Choroid plexus epithelial cell (primary cell): Measurements from ENCODE around the gene XRCC1.
"Not testable (repeated sequence)": the region's sequence is repeated elsewhere in the genome, so short reads cannot be mapped to it uniquely, and the experiment has no call there.

ENCODE experiments used
- DNase-seq: peaks from one replicate; pipeline ENCODE4 v3.0.0-alpha.2; 2010; ENCODE audit warnings: low read depth
- H3K4me3 ChIP-seq: 2 replicates; pipeline ENCODE4 v1.5.1; 2011; ENCODE audit warnings: low read depth, mild to moderate bottlenecking, control low read depth, low read length, moderate library complexity
- TF ChIP-seq, protein P1 (sequence below): conservative IDR thresholded peaks from 2 replicates; pipeline ENCODE4 v1.5.1; 2011; ENCODE audit warnings: low read depth, mild to moderate bottlenecking, control low read depth, inconsistent platforms, low read length, moderate library complexity

XRCC1 gene

DNA sequence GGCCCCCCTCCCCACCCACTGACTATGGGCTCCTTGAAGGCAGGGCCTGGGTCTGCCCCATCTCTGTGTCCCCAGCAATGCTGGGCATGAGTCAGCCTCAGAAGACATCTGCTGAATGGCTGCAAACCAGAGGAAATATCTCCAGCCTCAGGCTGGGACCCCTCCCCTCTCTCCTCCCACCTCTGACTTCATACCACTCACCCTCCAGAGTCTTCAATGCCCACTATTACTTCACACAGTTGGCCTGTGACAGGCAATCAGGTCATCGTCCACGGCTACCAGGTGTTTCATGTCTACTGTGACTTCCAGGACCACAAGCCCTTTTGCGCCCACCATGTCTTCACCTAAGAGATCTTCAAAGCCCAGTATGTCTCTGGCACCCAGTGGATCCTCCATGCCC lies 36.5 kb upstream of the XRCC1 start, which contains the start of gene SRRM5:
Gene SRRM5, plus strand, starts transcription at position 301 of the 400 bp plus-strand sequence. Its CDS starts 34 bp downstream, at position 335.
- no peak within 1 kb of the TSS for H3K4me3 ChIP-seq
- no peak for DNase-seq
- TF ChIP-seq, protein P1, sequence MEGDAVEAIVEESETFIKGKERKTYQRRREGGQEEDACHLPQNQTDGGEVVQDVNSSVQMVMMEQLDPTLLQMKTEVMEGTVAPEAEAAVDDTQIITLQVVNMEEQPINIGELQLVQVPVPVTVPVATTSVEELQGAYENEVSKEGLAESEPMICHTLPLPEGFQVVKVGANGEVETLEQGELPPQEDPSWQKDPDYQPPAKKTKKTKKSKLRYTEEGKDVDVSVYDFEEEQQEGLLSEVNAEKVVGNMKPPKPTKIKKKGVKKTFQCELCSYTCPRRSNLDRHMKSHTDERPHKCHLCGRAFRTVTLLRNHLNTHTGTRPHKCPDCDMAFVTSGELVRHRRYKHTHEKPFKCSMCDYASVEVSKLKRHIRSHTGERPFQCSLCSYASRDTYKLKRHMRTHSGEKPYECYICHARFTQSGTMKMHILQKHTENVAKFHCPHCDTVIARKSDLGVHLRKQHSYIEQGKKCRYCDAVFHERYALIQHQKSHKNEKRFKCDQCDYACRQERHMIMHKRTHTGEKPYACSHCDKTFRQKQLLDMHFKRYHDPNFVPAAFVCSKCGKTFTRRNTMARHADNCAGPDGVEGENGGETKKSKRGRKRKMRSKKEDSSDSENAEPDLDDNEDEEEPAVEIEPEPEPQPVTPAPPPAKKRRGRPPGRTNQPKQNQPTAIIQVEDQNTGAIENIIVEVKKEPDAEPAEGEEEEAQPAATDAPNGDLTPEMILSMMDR = no peak

DNA sequence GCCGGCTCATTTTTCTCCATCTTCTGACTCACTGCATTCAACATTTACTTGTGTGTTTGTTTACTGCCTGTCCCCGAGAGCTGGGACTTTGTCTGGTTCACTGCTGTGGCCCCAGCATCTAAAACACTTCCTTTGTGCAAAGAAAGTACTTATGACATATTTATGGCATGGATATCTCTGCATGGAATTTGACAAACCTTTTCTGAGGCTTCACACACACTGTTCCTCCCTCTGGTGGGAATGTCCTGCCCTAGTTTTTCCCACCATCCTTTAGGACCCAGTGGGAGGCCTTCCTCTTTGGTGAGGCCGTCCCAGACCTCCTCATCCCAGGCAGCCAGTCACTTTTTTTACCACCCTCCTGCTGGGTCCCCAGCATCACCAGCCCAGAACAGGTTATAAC lies 35.2 kb upstream of the XRCC1 start:
- peak; percentile 62 for DNase-seq
- TF ChIP-seq, protein P1 = peak; percentile 5
- no peak overlapping the region for H3K4me3 ChIP-seq

DNA sequence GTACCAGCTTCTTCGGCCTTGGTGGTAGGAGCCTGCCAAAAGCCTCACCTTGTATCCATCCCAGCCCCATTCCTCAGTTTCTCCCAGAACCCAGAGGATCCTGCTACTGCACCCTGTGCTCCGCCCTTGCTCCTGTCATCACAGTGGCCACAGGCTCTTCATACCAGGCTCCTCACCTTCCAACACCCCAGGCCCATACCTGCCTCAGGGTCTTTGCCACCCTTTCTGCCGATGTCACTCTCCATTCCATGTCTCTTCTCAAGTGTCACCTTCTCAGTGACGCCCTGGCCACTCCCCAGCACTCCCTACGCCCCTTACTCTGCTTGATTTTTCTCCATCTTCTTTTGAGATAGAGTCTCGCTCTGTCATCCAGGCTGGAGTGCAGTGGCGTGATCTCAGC lies 34.5 kb upstream of the XRCC1 start:
- TF ChIP-seq, protein P1 = no peak
- no peak for DNase-seq

DNA sequence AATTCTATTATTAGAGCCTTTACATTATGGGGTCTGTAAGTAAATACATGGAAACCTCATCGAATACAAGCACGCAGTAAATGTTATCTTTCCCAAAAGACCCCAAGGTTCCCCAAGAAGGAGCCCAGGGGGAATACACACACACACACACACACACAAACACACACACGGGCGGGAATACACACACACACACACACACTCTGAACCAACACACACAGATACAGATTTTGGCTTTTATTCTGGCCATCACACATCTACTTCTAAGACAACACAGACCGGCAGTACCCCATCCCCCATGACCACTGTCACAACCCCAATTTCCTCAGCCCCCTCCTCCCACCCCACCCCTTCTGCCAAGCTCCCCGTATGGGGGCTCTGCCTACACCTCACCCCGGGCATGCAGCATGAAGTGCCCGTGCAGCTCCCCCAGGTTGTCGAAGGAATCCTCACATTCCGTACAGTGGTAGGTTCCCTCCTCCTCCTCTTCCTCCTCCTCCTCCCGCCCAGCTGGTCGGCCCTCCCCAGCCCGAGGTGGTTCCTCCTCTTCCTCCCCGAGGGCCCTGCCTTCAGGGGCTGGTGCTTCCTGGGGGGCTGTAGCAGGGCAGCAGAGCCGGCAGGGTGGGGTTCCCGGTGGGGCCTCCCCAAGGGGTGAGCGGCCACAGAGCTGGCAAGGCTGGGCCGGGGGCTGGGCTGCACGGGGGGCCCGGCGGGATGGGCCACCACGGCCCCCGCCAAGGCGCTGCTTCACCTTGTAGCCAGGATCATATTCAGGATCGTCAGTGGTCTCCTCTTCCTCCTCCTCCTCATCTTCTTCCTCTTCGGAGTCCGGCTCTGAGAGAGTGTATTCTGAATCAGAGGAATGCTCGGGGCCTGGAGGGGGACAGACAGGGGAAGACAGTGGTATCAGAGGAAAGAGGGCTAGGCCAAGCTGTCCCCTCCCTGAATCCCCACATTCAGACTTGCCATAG lies 32.2 kb upstream of the XRCC1 start:
- TF ChIP-seq, protein P1 = no peak
- H3K4me3 ChIP-seq = no peak overlapping the region
- no peak for DNase-seq

More for the DNA sequence above, 34.5 kb upstream of the XRCC1 start:
- H3K4me3 ChIP-seq = no peak overlapping the region

DNA sequence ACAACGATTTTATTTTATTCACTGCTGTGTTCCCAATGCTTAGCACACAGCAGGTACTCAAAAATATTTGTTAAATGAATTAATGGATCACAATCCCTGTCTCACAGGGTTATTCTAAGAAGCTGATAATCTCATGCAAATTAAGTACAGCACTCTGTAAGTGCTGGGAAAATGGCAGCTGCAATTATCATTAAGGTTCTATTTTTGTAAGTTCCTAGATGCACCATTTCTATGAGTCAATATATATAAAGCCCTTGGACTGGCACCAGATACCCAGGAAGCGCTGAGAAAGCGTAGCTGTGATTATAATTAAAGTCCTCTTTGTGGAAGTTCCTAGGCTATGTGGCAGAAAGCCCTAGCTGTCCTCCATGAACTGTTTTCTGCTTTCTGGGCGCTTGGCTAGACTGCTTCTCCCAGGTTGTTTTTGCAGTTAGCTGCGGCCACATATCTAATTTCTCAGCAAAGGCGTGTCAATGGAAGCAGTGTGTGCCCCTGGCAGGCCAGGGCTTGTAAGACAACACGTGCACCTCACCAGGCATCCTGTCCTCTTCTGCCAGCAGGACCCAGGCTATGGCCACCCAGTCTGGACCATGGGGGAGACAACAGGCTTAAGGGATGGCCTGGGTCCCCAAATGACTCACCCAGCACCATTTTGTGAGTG lies 31.4 kb upstream of the XRCC1 start:
- no peak overlapping the region for H3K4me3 ChIP-seq
- TF ChIP-seq, protein P1 = no peak
- no peak for DNase-seq

DNA sequence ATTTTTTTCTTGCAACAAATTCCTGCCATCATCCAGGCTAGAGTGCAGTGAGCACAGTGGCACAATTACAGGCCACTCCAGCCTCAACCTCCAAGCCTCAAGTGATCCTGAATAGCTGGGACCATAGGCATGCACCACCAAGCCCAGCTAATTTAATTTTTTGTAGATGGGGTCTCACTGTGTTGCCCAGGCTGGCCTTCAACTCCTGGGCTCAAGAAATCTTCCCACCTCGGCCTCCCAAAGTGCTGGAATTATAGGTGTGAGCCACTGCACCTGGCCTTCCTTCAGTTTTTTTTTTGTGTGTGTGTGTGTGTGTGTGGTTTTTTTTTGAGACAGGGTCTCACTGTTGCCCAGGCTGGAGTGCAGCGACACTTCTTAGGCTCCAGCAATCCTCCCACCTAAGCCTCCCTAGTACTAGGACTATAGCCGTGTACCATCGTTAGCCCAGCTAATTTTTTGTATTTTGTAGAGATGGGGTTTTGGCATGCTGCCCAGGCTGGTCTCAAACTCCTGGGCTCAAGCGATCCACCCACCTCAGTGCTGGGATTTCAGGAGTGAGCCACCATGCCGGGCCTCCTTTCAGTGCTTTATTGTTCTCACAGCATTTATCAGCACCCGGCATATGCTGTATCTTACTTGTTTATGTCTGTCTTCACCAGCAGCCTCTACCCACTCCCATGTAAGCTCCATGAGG lies 30.7 kb upstream of the XRCC1 start:
- TF ChIP-seq, protein P1 = no peak
- no peak for DNase-seq
- H3K4me3 ChIP-seq = no peak overlapping the region

DNA sequence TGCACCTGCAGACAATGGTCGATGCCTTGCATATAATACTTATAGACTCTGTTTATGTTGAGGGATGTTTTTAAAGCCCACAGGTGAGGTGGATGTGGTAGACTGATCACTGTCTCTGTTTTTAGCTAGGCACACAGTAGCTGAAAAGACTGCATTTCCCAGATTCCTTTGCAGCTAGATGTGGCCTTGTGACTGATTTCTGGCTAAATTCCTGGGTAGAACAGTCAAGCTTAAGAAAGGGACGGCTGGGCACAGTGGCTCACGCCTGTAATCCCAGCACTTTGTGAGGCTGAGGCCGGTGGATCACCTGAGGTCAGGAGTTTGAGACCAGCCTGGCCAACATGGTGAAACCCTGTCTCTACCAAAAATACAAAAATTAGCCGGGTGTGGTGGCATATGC lies 25.0 kb upstream of the XRCC1 start:
- not testable (repeated sequence) for H3K4me3 ChIP-seq, DNase-seq
